Measurements from ENCODE around the gene CBR1. TPM values are rescaled to one million over a fixed set of nuclear protein-coding genes. Genes with fewer than 3 reads are reported as not detected.
A peak's percentile ranks its signal among the peaks of the same experiment; 100 is the strongest.

CBR1 gene
- polyA plus RNA-seq = 7.8 and 9.2 TPM in 2 replicates
- polyA minus RNA-seq = 3.6 and 6.1 TPM in 2 replicates

GRCh38 chr21:36069713-36070583 is at the start of gene CBR1:
Gene CBR1 (plus strand): TSS chr21:36070024. CDS start chr21:36070116, 92 bp downstream.
- no peaks in the 10 kb centered on the region for H3K9me2 ChIP-seq (ENCODE audit: insufficient read depth, low read length)
- H3K27me3 ChIP-seq (ENCODE audit: insufficient read depth, low read depth, low read length) = no peaks in the 10 kb centered on the region
- peak within 1 kb of the TSS; percentile 64 for H3K9ac ChIP-seq (ENCODE audit: low read length)
- TF ChIP-seq RAD21 (conservative IDR thresholded peaks at IDR 0.05) = no peak
- TF ChIP-seq POLR2AphosphoS5 (IDR thresholded peaks at IDR 0.05) = peak; percentile 25
- TF ChIP-seq SMC3 (conservative IDR thresholded peaks at IDR 0.05; ENCODE audit: poor library complexity) = no peak
- no peak for TF ChIP-seq EZH2 (IDR thresholded peaks at IDR 0.05; ENCODE audit: borderline replicate concordance, insufficient read depth, low read length, poor library complexity, severe bottlenecking)
- no peak for TF ChIP-seq TAF1 (IDR thresholded peaks at IDR 0.05; ENCODE audit: low read depth)
- TF ChIP-seq EP300 (conservative IDR thresholded peaks at IDR 0.05; ENCODE audit: poor library complexity, severe bottlenecking) = no peak
- peak; percentile 9 for TF ChIP-seq CTCF (IDR thresholded peaks at IDR 0.05; ENCODE audit: poor library complexity, severe bottlenecking)
- TF ChIP-seq MXI1 (conservative IDR thresholded peaks at IDR 0.05; ENCODE audit: poor library complexity, severe bottlenecking) = peak; percentile 60
- TF ChIP-seq REST (IDR thresholded peaks at IDR 0.05; ENCODE audit: borderline replicate concordance) = peak; percentile 55
- no peaks in the 10 kb centered on the region for H3K79me2 ChIP-seq (replicated peaks; ENCODE audit: insufficient read depth, low read length)
- H4K20me1 ChIP-seq (ENCODE audit: insufficient read depth) = no peaks in the 10 kb centered on the region
- no peaks in the 10 kb centered on the region for H3F3A ChIP-seq (ENCODE audit: insufficient read depth, low read length, poor library complexity, severe bottlenecking)
- peak within 1 kb of the TSS; percentile 78 for H3K4me3 ChIP-seq (ENCODE audit: low read length)
- peak within 1 kb of the TSS; percentile 16 for H3K27ac ChIP-seq (ENCODE audit: low read length)
- no peaks in the 10 kb centered on the region for H3K9me3 ChIP-seq (ENCODE audit: low read length)
- no peak within 1 kb of the TSS for H3K4me2 ChIP-seq (ENCODE audit: low read length)
- H2AFZ ChIP-seq (ENCODE audit: low read depth, low read length) = peak within 1 kb of the TSS; percentile 69
- H3K36me3 ChIP-seq (ENCODE audit: insufficient read depth, low read length) = no peaks in the 10 kb centered on the region

- H3K9ac ChIP-seq (ENCODE audit: low read length) = no peak overlapping the region
- H3K27me3 ChIP-seq (ENCODE audit: insufficient read depth, low read depth, low read length) = no peaks in the 10 kb centered on the region
- H3K27ac ChIP-seq (ENCODE audit: low read length) = no peak overlapping the region
- no peak overlapping the region for H2AFZ ChIP-seq (ENCODE audit: low read depth, low read length)
- no peaks in the 10 kb centered on the region for H3K36me3 ChIP-seq (ENCODE audit: insufficient read depth, low read length)
- no peaks in the 10 kb centered on the region for H3K9me3 ChIP-seq (ENCODE audit: low read length)
- TF ChIP-seq CTCF (IDR thresholded peaks at IDR 0.05; ENCODE audit: poor library complexity, severe bottlenecking) = no peak
- TF ChIP-seq RAD21 (conservative IDR thresholded peaks at IDR 0.05) = no peak
- TF ChIP-seq REST (IDR thresholded peaks at IDR 0.05; ENCODE audit: borderline replicate concordance) = no peak
- TF ChIP-seq POLR2AphosphoS5 (IDR thresholded peaks at IDR 0.05) = no peak
- TF ChIP-seq TAF1 (IDR thresholded peaks at IDR 0.05; ENCODE audit: low read depth) = no peak
- no peak for TF ChIP-seq EZH2 (IDR thresholded peaks at IDR 0.05; ENCODE audit: borderline replicate concordance, insufficient read depth, low read length, poor library complexity, severe bottlenecking)
- no peak for TF ChIP-seq MXI1 (conservative IDR thresholded peaks at IDR 0.05; ENCODE audit: poor library complexity, severe bottlenecking)
- no peak for TF ChIP-seq EP300 (conservative IDR thresholded peaks at IDR 0.05; ENCODE audit: poor library complexity, severe bottlenecking)
- H3K79me2 ChIP-seq (replicated peaks; ENCODE audit: insufficient read depth, low read length) = no peaks in the 10 kb centered on the region
- H3K9me2 ChIP-seq (ENCODE audit: insufficient read depth, low read length) = no peaks in the 10 kb centered on the region
- no peak overlapping the region for H3K4me2 ChIP-seq (ENCODE audit: low read length)
- no peaks in the 10 kb centered on the region for H4K20me1 ChIP-seq (ENCODE audit: insufficient read depth)
- no peaks in the 10 kb centered on the region for H3F3A ChIP-seq (ENCODE audit: insufficient read depth, low read length, poor library complexity, severe bottlenecking)
- H3K4me3 ChIP-seq (ENCODE audit: low read length) = no peak overlapping the region
Observed at GRCh38 chr21:36021251-36021837, 48.5 kb upstream of the CBR1 start.
